ENCODE data around the gene CDHR4.

Gene CDHR4

DNA sequence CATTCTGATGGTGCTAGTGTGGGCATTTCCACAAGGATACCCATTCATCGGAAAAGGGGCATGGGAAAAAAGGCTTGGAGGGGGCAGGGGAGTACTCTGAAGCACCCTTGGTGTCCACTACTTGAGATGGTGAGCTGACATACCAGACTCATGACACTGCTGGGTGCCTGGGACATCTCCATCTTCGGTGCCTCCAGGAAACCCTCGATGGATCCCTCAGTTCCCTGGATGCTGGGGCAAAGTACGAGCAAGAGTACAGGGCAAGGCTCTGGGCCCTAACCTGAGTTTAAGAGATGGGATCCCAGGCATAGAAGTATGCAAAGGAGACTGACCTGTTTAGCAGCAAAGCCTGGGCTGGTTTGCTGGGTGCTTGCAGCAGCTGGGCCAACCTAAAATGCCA, 8.1 kb downstream of the CDHR4 start:
- no peak overlapping the region for H3K4me3 ChIP-seq (ENCODE audit: low read depth, low read length)
- TF ChIP-seq, protein P1, sequence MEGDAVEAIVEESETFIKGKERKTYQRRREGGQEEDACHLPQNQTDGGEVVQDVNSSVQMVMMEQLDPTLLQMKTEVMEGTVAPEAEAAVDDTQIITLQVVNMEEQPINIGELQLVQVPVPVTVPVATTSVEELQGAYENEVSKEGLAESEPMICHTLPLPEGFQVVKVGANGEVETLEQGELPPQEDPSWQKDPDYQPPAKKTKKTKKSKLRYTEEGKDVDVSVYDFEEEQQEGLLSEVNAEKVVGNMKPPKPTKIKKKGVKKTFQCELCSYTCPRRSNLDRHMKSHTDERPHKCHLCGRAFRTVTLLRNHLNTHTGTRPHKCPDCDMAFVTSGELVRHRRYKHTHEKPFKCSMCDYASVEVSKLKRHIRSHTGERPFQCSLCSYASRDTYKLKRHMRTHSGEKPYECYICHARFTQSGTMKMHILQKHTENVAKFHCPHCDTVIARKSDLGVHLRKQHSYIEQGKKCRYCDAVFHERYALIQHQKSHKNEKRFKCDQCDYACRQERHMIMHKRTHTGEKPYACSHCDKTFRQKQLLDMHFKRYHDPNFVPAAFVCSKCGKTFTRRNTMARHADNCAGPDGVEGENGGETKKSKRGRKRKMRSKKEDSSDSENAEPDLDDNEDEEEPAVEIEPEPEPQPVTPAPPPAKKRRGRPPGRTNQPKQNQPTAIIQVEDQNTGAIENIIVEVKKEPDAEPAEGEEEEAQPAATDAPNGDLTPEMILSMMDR (IDR thresholded peaks at IDR 0.05; ENCODE audit: low read depth, low read length), result no peak

DNA sequence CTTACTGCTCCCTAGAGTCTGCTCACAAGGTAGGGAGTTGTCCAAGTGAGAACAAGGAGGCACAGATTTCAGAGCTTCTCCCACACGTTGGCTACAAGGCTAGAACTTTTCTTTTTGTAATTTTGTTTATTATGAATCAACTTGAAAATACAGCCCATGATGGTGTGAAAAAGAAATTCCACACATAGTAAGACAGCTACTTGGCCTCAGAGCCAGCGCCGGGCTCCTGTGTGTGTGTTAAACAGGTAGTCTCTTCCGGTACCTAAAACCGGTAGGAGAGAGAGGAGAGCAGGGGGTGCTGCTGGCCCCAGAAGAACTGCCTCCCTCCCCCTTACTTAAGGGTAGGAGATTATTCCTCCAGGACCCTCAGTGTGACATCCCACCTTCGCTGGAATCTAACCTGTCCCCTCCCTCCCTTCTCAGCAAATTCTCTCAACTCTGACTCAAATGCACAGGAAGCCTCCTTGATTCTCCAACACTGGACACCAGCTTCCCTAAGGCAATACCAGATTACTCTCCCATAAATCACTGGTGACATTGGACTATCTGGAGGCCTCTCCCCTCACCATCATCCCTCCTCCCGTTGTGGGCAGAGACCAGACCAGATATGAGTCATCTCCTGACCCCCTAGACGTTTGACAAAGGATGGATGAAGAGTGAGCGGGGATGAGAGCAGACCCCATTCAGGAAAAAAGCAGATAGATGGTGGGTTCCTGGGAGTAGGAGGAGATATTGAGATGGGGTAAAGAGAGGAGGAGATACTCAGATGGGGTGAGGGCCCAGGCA, 8.9 kb downstream of the CDHR4 start:
- H3K4me3 ChIP-seq (ENCODE audit: low read depth, low read length), result no peak overlapping the region
- TF ChIP-seq, protein P1 (IDR thresholded peaks at IDR 0.05; ENCODE audit: low read depth, low read length), result no peak

DNA sequence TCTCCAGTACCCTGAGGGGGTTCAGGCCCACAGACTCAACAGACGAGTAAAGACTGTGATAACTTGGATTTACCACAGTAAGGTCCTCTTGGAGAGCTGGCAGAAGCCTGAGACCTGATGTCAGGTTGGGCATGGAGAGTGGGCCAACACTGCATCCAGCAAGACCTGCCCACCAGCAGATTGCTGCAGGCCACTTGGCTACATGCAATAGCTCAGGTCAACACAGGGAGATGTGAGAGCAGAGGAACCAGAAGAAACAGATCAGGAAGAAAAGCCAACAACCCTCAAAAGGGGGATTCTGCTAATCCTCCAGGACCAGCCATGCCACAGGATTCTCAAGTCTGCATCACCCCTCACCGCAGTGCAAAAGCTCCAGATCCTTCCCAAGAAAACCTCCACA, 11.6 kb downstream of the CDHR4 start:
- TF ChIP-seq, protein P1 (IDR thresholded peaks at IDR 0.05; ENCODE audit: low read depth, low read length), result no peak
- no peak overlapping the region for H3K4me3 ChIP-seq (ENCODE audit: low read depth, low read length)

DNA sequence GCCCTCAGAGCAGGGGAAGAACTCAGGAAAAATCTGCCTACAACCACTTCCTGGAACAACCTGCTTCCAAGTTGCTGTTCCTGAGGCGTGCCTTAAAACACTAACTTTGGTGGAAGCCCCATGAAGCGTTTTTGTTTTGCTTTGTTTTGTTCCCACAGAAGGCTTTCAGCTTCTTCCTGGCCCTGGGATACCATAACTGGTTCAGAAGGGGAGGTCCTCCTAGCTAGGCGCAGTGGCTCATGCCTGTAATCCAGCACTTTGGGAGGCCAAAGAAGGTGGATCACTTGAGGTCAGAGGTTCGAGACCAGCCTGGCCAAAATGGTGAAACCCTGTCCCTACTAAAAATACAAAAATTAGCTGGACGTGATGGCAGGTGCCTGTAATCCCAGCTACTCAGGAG, 12.1 kb downstream of the CDHR4 start:
- H3K4me3 ChIP-seq (ENCODE audit: low read depth, low read length), result no peak overlapping the region

DNA sequence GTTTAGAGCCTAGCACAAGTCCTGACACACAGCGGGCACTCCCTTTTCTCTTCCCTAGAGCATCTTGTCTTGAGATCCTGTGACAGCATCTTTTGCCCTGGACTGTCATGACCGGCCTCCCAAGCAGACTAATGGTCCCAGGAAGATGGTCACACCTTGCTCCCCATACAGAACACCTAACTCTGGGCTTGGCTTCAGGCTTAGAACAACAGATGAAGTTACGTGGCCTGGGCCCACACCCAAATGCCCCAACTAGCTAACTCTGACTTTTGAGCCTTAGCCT, 12.6 kb downstream of the CDHR4 start:
- TF ChIP-seq, protein P1 (IDR thresholded peaks at IDR 0.05; ENCODE audit: low read depth, low read length), result no peak
- H3K4me3 ChIP-seq (ENCODE audit: low read depth, low read length), result no peak overlapping the region; the same call in 1 of the 2 replicates

More for the DNA sequence above, 12.1 kb downstream of the CDHR4 start:
- TF ChIP-seq, protein P1 (IDR thresholded peaks at IDR 0.05; ENCODE audit: low read depth, low read length), result no peak

DNA sequence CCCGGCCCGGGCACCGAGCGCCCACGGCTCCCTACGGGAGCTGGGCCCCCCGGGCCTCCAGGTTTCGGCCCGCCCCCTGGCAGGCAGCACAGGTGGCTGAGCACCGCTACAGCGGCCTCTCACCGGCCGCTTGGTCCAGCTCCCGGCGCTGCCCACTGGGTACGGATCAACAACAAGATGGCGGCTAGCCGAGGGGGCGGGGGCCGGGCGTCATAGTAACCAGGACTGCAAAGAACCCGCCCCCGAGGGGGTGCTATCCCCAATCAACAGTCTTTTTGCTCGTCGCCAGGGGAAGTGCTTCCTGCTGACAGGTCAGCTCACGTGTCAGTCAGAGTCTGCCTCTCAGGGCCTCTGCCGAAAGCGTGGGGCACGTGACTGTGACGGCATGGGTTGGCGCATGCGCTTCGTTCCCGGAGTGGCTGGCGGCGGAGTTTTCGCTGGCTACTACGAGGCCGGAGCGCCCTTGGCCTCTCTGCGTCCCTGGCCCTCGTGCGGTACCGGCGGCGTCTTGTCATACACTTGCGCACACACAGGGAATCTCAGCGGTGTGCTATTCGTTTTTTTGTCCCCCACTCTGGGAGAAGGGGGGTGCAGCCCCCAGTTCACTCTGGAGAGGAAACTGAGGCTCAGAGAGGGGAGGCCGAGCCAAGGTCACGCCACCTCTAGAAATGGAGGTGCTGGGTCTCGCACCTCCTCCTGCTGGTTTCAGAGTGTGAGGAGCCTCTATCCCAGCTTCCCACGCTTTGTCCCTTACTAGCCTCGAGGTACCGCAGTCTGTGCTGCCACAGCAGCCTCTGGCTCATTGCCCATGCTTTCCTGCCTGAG, 13.1 kb downstream of the CDHR4 start, which contains the start of gene IP6K1:
IP6K1 (minus strand) TSS at position 186 of the 825 bp plus-strand sequence. CDS start 38,502 bp downstream, outside the sequence.
- H3K4me3 ChIP-seq (ENCODE audit: low read depth, low read length), result peak within 1 kb of the TSS; percentile 92
- TF ChIP-seq, protein P1 (IDR thresholded peaks at IDR 0.05; ENCODE audit: low read depth, low read length), result no peak

All from WI38 (cell line).